Thyroid gland (tissue), 4 donors: ENCODE measurements around the gene MYOG.

Source experiments
- CTCF ChIP-seq, 6 experiments: fragments of 200-600 bp in 3 of 6; fragments of 450-650 bp in 3 of 6; sonication (generic) in 3 of 6; IDR thresholded peaks; one replicate each; pipeline ENCODE4 v1.5.1; 2016 to 2019; ENCODE audit warnings: antibody characterized with exemption in 6 of 6, mild to moderate bottlenecking in 2 of 6, inconsistent platforms in 1 of 6, moderate library complexity in 1 of 6
- POLR2A ChIP-seq, 2 donors: fragments of 450-650 bp; IDR thresholded peaks; one replicate each; pipeline ENCODE4 v1.6.1; 2017; ENCODE audit warnings: antibody characterized with exemption in 2 of 2, mild to moderate bottlenecking in 2 of 2, moderate library complexity in 1 of 2

DNA sequence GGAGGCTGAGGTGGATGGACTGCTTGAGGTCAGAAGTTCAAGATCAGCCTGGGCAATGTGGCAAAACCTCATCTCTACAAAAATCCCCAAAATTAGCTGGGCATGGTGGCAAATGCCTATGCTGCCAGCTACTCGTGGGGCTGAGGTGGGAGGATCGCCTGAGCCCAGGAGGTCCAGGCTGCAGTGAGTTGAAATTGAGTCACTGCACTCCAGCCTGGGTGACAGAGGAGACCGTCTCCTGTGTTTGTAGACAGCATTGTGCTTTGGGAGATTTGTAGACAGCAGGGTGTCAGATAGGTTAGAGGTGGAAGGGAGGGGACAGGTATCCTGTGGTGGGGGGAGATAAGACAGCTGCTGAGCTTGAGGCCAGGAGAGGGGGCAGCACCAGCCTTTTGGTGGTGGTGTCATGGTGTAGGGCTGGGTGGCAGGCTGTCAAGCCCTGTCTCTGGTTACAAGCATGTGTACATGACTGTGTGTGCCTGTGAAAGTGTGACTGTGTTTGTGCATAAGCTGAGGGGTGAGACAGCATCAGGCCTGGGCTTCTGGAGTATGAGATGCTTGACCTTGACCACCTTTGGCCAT is 44.4 kb downstream of the MYOG start:
- TF ChIP-seq CTCF (IDR thresholded peaks at IDR 0.05) (no peak), POLR2A (IDR thresholded peaks at IDR 0.05) (no peak)
